Immature natural killer cell (primary cell): ENCODE measurements around the gene UNK. TPM values are rescaled to one million over a fixed set of nuclear protein-coding genes. Genes with fewer than 3 reads are reported as not detected.
A peak's percentile ranks its signal among the peaks of the same experiment; 100 is the strongest.

Experiments used
- DNase-seq, 3 donors: peaks; one replicate each; pipeline ENCODE4 v3.0.0; 2022; ENCODE audit warnings: mixed read lengths in 1 of 3
- H3K27ac Mint-ChIP-seq, 6 donors: one replicate each; pipeline ENCODE4 v1.8.0; 2020; ENCODE audit warnings: mixed read lengths in 6 of 6, mild to moderate bottlenecking in 5 of 6, inconsistent platforms in 4 of 6, moderate library complexity in 3 of 6
- H3K27me3 Mint-ChIP-seq, 3 donors: one replicate each; pipeline ENCODE4 v1.8.0; 2020 to 2021; ENCODE audit warnings: low read depth in 3 of 3, mild to moderate bottlenecking in 3 of 3, mixed read lengths in 3 of 3, moderate library complexity in 3 of 3, inconsistent platforms in 1 of 3
- H3K36me3 Mint-ChIP-seq, 3 donors: one replicate each; pipeline ENCODE4 v1.8.0; 2020; ENCODE audit warnings: mixed read lengths in 3 of 3, inconsistent platforms in 2 of 3, mild to moderate bottlenecking in 2 of 3
- H3K4me1 Mint-ChIP-seq, 2 donors: one replicate each; pipeline ENCODE4 v1.8.0; 2020; ENCODE audit warnings: inconsistent platforms in 2 of 2, mild to moderate bottlenecking in 2 of 2, mixed read lengths in 2 of 2, moderate library complexity in 1 of 2
- H3K4me3 Mint-ChIP-seq, 5 donors: one replicate each; pipeline ENCODE4 v1.8.0; 2020; ENCODE audit warnings: mild to moderate bottlenecking in 5 of 5, mixed read lengths in 5 of 5, inconsistent platforms in 3 of 5, moderate library complexity in 3 of 5
- H3K9me3 Mint-ChIP-seq, 6 donors: one replicate each; pipeline ENCODE4 v1.8.0; 2020; ENCODE audit warnings: mild to moderate bottlenecking in 6 of 6, mixed read lengths in 6 of 6, inconsistent platforms in 4 of 6, moderate library complexity in 3 of 6
- polyA plus RNA-seq, 3 donors: library from polyadenylated mRNA; unstranded; fragments of 300-500 nt; fragmentation: Illumina TruSeq; gene quantifications; one replicate each; pipeline ENCODE4 v1.2.3, GENCODE V29; 2021

UNK gene
- polyA plus RNA-seq, 3 donors from 2014 or later: 26.0 to 48.4 (median 34.4) TPM

- H3K4me3 Mint-ChIP-seq: no peak overlapping the region
- peak overlapping the region in 3 of 6 donors; percentile 19 to 74 (median 62) for H3K27ac Mint-ChIP-seq
- no peaks in the 10 kb centered on the region for H3K9me3 Mint-ChIP-seq
- peaks cover 3 to 12% (median 7%) of the 10 kb centered on the region in 3 donors for H3K27me3 Mint-ChIP-seq
- DNase-seq: no peak
- peaks cover 31 to 32% of the 10 kb centered on the region in 2 donors for H3K4me1 Mint-ChIP-seq
- peaks cover 0 to 12% (median 9%) of the 10 kb centered on the region in 3 donors for H3K36me3 Mint-ChIP-seq
Observed at GRCh38 chr17:75835654-75835987, 51.0 kb downstream of the UNK start.

GRCh38 chr17:75836605-75837004, 52.0 kb downstream of the UNK start:
- H3K27me3 Mint-ChIP-seq: peaks cover 3 to 12% (median 7%) of the 10 kb centered on the region in 3 donors
- H3K27ac Mint-ChIP-seq: peak overlapping the region in 4 of 6 donors; percentile 17 to 45 (median 30)
- H3K4me1 Mint-ChIP-seq: peaks cover 32 to 34% of the 10 kb centered on the region in 2 donors
- no peaks in the 10 kb centered on the region for H3K9me3 Mint-ChIP-seq
- DNase-seq: no peak
- no peak overlapping the region for H3K4me3 Mint-ChIP-seq
- H3K36me3 Mint-ChIP-seq: peaks cover 0 to 11% (median 9%) of the 10 kb centered on the region in 3 donors

- no peak for DNase-seq
- H3K9me3 Mint-ChIP-seq: no peaks in the 10 kb centered on the region
- no peak overlapping the region for H3K4me3 Mint-ChIP-seq
- H3K4me1 Mint-ChIP-seq: peaks cover 20 to 25% of the 10 kb centered on the region in 2 donors
- H3K36me3 Mint-ChIP-seq: peaks cover 0 to 7% (median 4%) of the 10 kb centered on the region in 3 donors
- peak overlapping the region; percentile 5 to 77 (median 48) for H3K27ac Mint-ChIP-seq
- peaks cover 3 to 4% (median 3%) of the 10 kb centered on the region in 3 donors for H3K27me3 Mint-ChIP-seq
Observed at GRCh38 chr17:75837899-75838298, 53.3 kb downstream of the UNK start.

GRCh38 chr17:75838410-75838809, 53.8 kb downstream of the UNK start:
- Mint-ChIP-seq H3K4me3 (no peak overlapping the region), H3K4me1 (peaks cover 15 to 23% of the 10 kb centered on the region in 2 donors), H3K9me3 (no peaks in the 10 kb centered on the region), H3K36me3 (peaks cover 0 to 7% (median 4%) of the 10 kb centered on the region in 3 donors), H3K27me3 (peaks cover 0 to 4% (median 3%) of the 10 kb centered on the region in 3 donors), H3K27ac (peak overlapping the region in 3 of 6 donors; percentile 5 to 61 (median 43))
- no peak for DNase-seq

- H3K36me3 Mint-ChIP-seq: peaks cover 0 to 3% (median 0%) of the 10 kb centered on the region in 3 donors
- peak overlapping the region in 1 of 6 donors; percentile 80 for H3K27ac Mint-ChIP-seq
- peaks cover 1 to 2% (median 2%) of the 10 kb centered on the region in 3 donors for H3K27me3 Mint-ChIP-seq
- DNase-seq: no peak
- no peaks in the 10 kb centered on the region for H3K9me3 Mint-ChIP-seq
- H3K4me3 Mint-ChIP-seq: peak overlapping the region in 1 of 5 donors; percentile 21
- peaks cover 3 to 17% of the 10 kb centered on the region in 2 donors for H3K4me1 Mint-ChIP-seq
Observed at GRCh38 chr17:75839942-75840798, 55.6 kb downstream of the UNK start.

- peak overlapping the region in 2 of 6 donors; percentile 76 to 80 for H3K27ac Mint-ChIP-seq
- H3K27me3 Mint-ChIP-seq: peaks cover 1 to 2% (median 2%) of the 10 kb centered on the region in 3 donors
- peaks cover 0 to 3% (median 0%) of the 10 kb centered on the region in 3 donors for H3K36me3 Mint-ChIP-seq
- peak overlapping the region in 1 of 5 donors; percentile 44 for H3K4me3 Mint-ChIP-seq
- peaks cover 9 to 22% of the 10 kb centered on the region in 2 donors for H3K4me1 Mint-ChIP-seq
- DNase-seq: no peak
- H3K9me3 Mint-ChIP-seq: no peaks in the 10 kb centered on the region
Observed at GRCh38 chr17:75840799-75841164, 56.2 kb downstream of the UNK start.

- no peak for DNase-seq
Observed at GRCh38 chr17:75842411-75842810, 57.8 kb downstream of the UNK start.

GRCh38 chr17:75842963-75843576, 58.5 kb downstream of the UNK start:
- peak in 1 of 3 donors; percentile 42 for DNase-seq
- peak overlapping the region; percentile 92 to 97 (median 94) for H3K4me3 Mint-ChIP-seq
- H3K27me3 Mint-ChIP-seq: peaks cover 0 to 4% (median 2%) of the 10 kb centered on the region in 3 donors
- H3K27ac Mint-ChIP-seq: peak overlapping the region; percentile 87 to 98 (median 93)
- H3K9me3 Mint-ChIP-seq: no peaks in the 10 kb centered on the region
- peaks cover 0 to 6% (median 0%) of the 10 kb centered on the region in 3 donors for H3K36me3 Mint-ChIP-seq
- H3K4me1 Mint-ChIP-seq: peaks cover 9 to 23% of the 10 kb centered on the region in 2 donors

More at GRCh38 chr17:75842411-75842810, 57.8 kb downstream of the UNK start:
- Mint-ChIP-seq H3K27ac (peak overlapping the region in 2 of 6 donors; percentile 68 to 80), H3K27me3 (peaks cover 0 to 2% (median 2%) of the 10 kb centered on the region in 3 donors), H3K9me3 (no peaks in the 10 kb centered on the region), H3K36me3 (peaks cover 0 to 6% (median 0%) of the 10 kb centered on the region in 3 donors), H3K4me3 (peak overlapping the region in 4 of 5 donors; percentile 35 to 97 (median 93)), H3K4me1 (peaks cover 9 to 24% of the 10 kb centered on the region in 2 donors)

GRCh38 chr17:75843577-75844529, 59.2 kb downstream of the UNK start, which contains the start of gene UNC13D:
UNC13D (minus strand) TSS chr17:75844404; CDS start chr17:75844337, 67 bp downstream.
- peaks cover 6 to 14% (median 6%) of the 10 kb centered on the region in 3 donors for H3K36me3 Mint-ChIP-seq
- peaks cover 0 to 4% (median 2%) of the 10 kb centered on the region in 3 donors for H3K27me3 Mint-ChIP-seq
- peak; percentile 72 to 75 (median 73) for DNase-seq
- H3K9me3 Mint-ChIP-seq: no peaks in the 10 kb centered on the region
- H3K4me3 Mint-ChIP-seq: peak within 1 kb of the TSS; percentile 92 to 97 (median 94)
- peak within 1 kb of the TSS; percentile 92 to 98 (median 96) for H3K27ac Mint-ChIP-seq
- H3K4me1 Mint-ChIP-seq: peaks cover 16 to 29% of the 10 kb centered on the region in 2 donors

- H3K4me3 Mint-ChIP-seq: peak overlapping the region; percentile 92 to 97 (median 94)
- DNase-seq: peak in 2 of 3 donors; percentile 30 to 36
Observed at GRCh38 chr17:75844530-75845057, 60.0 kb downstream of the UNK start.

GRCh38 chr17:75845058-75845711, 60.6 kb downstream of the UNK start:
- Mint-ChIP-seq H3K27me3 (peaks cover 0 to 4% (median 2%) of the 10 kb centered on the region in 3 donors), H3K4me3 (peak overlapping the region; percentile 20 to 66 (median 29)), H3K9me3 (no peaks in the 10 kb centered on the region), H3K36me3 (peaks cover 6 to 12% (median 6%) of the 10 kb centered on the region in 3 donors), H3K4me1 (peaks cover 16 to 30% of the 10 kb centered on the region in 2 donors), H3K27ac (peak overlapping the region; percentile 70 to 92 (median 82))
- peak; percentile 47 to 50 (median 48) for DNase-seq

More at GRCh38 chr17:75844530-75845057, 60.0 kb downstream of the UNK start:
- Mint-ChIP-seq H3K27ac (peak overlapping the region; percentile 92 to 98 (median 96)), H3K36me3 (peaks cover 6 to 12% (median 6%) of the 10 kb centered on the region in 3 donors), H3K9me3 (no peaks in the 10 kb centered on the region), H3K4me1 (peaks cover 16 to 30% of the 10 kb centered on the region in 2 donors), H3K27me3 (peaks cover 0 to 4% (median 2%) of the 10 kb centered on the region in 3 donors)
